HG02840 (cell line): ENCODE measurements around the gene CCN5.
"Not testable (repeated sequence)": the region's sequence is repeated elsewhere in the genome, so short reads cannot be mapped to it uniquely, and the experiment has no call there.

Experiments
- ATAC-seq: cut with Tn5 transposase; IDR thresholded peaks from one replicate; pipeline ENCODE4 v1.9.1; 2021; ENCODE audit warnings: mild to moderate bottlenecking, moderate library complexity, moderate number of reproducible peaks; ENCODE audit not compliant: unreplicated experiment, low FRiP score

CCN5 gene, protein sequence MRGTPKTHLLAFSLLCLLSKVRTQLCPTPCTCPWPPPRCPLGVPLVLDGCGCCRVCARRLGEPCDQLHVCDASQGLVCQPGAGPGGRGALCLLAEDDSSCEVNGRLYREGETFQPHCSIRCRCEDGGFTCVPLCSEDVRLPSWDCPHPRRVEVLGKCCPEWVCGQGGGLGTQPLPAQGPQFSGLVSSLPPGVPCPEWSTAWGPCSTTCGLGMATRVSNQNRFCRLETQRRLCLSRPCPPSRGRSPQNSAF

DNA sequence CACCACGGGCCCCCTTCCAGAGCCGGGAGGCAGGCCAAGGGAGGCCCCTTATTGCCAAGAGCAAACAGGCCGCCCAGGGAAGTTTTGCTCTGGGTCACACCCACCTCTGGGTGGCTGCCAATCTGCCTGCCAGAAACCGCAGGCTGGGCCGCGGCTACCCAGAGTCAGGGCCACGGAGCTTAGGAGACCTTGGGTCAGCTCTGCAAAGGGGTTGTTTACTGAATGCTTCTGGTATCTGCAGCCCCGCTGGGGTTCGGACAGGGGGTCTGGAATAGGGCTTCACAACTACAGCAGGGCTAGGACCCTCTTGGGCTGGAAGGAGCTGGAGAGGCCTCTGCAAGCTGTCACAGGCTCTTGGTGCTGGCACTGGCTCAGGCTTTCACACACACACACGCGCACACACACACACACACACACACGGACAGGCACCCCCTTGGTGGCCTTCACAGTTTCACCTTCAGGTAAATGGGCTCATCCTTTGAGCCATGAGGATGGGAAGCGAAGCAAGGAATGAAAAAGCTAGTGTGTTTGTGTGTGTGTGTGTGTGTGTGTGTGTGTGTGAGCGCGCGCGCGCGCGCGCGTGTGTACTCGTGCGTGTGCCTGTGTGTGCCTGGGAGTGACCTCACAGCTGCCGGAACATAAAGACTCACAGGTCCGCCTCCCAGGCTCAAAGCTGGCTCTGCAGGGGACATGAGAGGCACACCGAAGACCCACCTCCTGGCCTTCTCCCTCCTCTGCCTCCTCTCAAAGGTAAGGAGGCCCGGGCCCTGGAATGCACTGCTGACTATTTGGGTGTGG is at the start of gene CCN5:
Gene CCN5, plus strand, starts transcription at position 669 of the 798 bp plus-strand sequence. Its CDS starts 22 bp downstream, at position 691.
- ATAC-seq = no peak

- ATAC-seq = no peak
These were observed 49.1 kb upstream of the CCN5 start for GRCh38 chr20:44666066-44666465.

- not testable (repeated sequence) for ATAC-seq
These were observed 44.3 kb upstream of the CCN5 start for GRCh38 chr20:44670851-44671250.

- ATAC-seq = not testable (repeated sequence)
These were observed 43.6 kb upstream of the CCN5 start for GRCh38 chr20:44671541-44671940.

- ATAC-seq = not testable (repeated sequence)
These were observed 42.8 kb upstream of the CCN5 start for GRCh38 chr20:44672318-44672902.

GRCh38 chr20:44678242-44678641 is 36.9 kb upstream of the CCN5 start:
- no peak for ATAC-seq

- ATAC-seq = no peak
These were observed 36.1 kb upstream of the CCN5 start for GRCh38 chr20:44678990-44679611.

DNA sequence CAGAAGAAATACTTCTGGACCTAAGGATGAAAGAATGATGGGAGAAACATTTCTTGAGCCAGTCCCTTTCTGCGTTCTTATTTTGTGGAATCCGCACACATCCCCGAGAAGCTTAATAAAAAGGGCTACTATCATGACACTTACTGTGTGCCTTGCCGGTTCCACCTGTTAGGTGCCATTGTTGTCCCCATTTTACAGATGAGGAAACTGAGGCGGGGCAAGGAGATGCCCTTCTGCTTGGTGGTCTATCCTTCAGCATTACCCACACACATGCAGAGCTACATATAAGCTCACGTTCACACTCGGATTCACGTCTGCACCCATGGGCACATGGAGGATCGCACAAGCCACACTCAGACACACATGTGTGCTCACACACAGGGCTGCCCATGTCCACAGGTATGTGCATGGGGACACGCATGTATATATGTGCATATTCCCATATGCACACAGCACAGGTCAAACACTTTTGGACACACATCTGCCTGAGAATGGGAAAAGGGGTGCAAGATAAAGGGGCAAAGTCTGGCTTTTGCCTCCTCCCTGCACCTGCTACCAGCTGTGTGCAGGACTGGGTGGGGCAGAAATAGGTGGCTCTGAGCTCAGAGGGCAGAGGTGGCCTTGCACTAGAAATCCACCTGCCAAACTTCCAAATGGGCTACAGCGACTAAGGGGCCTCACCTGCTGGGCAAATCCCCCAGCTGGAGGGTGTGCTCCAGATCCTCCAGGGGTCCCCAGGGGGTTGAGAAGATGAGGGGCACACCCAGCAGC is 33.2 kb upstream of the CCN5 start:
- no peak for ATAC-seq

DNA sequence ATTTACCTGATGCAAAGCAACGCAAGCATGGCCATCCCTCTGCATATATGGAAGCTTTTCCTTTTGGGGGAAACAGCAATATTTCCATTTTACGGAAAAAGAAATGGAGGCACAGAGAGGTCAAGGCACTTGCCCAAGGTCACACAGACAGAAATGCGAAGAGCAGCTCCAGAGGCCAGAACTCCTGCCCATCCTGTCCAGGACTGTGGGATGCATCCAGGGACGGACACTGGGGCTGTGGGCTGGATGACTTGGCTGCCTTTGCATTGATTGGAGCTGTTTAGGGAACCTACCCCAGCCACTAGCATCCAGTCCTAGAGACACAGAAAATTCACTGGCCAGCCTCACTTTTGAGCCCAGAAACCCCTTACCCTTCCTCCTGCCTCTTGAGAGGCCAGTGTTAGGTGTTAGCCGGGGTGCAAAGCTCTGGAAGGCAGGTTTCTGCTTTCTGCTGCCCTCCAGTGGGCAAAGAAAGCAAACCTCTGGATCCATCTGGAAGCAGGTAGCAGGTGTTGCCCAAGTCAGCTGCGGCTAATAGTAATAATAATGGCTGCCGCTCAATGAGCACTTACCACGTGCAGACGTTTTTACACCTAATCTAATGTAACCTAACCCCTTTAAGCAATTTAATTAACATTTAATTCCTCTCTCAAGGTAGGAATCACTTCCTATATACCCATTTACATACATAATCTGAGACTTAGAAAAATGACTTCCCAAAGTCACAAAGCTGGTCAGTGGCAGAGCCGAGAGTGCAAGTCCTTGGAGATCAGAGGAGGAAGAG is 31.7 kb upstream of the CCN5 start:
- ATAC-seq = no peak

- no peak for ATAC-seq
These were observed 30.9 kb upstream of the CCN5 start for GRCh38 chr20:44684047-44684967.

- ATAC-seq = no peak
These were observed 28.2 kb upstream of the CCN5 start for GRCh38 chr20:44686934-44687333.

DNA sequence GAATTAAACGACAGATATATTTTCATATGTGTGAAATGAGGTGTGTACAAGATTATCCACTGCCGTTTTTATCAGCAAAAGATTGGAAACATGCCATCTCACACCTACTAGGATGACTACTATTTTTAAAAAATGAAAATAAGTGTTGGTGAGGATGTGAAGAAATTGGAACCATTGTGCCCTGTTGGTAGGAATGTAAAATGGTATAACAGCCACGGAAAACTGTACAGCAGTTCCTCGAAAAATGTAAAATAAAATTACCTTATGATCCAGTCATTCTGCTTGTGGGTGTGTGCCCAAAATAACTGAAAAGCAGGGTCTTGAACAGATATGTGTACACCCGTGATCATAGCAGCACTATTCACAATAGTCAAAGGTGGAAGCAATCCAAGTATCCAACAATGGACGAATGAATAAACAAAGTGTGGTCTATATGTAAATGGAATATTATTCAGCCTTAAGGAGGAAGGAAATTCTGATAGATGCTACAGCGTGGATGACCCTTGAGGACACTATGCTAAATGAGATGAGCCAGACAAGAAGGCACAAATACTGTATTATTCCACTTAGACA is 27.0 kb upstream of the CCN5 start:
- ATAC-seq = no peak

- no peak for ATAC-seq
These were observed 25.4 kb upstream of the CCN5 start for GRCh38 chr20:44689809-44690208.

DNA sequence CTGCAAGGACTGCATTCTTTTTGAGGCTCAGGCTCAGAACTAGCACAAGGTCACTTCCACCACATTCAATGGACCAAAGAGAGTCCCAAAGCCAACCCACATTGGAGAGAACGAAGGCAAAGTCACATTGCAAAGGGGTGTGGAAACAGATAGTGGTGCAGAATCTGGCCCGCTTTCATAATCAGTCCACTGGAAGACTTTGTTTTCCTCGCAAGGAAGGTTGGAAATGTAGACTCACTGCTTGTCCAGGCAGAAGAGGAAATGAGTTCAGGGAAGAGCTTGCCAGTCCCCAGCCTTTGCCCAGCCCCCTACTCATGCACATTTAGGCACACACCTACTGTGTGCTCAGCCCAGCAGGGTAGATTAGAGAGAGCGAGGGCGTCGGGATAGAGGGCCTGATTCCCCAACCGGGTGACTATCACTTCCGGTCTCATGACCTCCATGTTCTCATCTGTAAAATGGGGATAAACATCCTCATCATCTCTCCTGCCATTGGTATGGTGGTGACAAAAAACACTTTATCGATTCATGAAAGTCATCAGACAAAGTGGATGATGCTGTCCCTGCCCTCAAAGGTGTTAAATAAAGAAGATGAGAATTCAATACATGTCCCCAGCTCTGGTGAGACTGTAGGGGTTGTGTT is 24.3 kb upstream of the CCN5 start:
- ATAC-seq = no peak

DNA sequence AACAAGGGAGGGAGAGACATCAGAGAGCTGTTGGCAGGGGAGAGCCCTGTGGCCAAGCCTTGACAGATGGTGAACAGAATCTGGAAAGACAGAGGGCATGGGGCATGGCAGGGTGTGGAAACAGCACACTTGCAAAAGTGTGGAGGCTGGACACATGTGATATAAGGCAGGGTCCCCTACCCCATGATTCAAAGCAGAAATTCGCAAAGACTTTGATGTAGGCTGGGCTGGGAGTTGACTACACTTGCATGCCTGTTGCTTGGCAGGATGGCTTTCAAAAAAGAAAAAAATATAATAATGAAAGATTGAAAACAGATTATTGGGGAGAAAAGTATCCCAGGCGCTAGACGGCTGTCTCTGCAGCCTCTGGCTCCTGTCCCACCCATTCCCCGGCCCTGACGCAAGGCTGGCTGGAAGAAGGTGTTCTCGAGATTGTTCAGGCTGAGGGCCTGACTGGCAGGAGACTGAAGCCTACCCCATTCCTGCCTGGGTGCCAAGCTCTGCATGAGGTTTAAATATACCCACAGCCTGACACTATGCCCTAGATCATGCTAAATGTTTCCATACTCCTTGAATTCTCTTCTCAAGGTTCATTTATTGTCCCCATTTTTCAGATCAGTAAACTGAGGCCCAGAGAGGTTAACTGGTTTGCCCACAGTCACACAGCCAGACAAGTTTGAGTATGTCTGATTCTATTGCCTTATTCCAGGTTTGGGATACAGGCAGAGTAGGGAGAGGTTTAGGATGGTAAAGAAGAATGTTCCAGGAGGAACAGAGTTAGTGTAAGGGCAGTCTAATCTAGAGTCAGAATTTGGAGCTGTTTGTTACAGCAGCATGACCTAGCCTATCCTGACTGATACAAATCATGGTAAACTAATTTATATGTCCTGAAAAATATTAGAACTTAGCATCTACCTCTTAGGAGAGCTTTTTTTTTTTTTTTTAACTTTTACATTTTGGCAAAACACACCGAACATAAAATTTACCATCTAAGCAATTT is 23.4 kb upstream of the CCN5 start:
- ATAC-seq = no peak

DNA sequence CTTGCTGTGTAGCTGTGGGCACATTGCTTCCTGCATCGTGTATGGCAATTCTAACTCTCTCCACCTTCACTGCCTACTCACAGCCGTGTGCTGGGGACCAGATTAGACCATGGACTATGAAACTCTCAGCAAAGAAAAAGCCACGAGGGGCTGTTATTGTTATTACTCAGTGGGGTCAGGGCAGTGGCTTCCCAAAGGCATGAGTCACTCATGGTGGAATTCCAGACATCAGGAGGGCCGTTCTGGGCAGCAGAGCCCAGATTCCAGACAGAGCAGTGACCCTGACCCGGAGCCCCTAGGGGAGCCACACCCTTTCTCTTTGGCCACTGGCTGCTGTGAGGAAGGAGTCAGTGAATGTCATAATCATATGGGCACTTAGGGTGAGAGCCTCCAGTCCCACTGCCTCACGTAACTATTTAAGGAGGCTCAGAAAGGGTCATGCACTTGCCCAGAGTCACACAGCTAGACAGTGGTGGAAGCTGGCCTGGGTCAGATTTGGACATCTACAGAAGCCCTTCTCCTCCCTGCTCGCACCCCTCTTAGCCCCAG is 22.2 kb upstream of the CCN5 start:
- no peak for ATAC-seq
